K562 (cell line): ENCODE results near the gene PDE6C. TPM values are rescaled to one million over a fixed set of nuclear protein-coding genes. Genes with fewer than 3 reads are reported as not detected.
A peak's percentile ranks its signal among the peaks of the same experiment; 100 is the strongest.

Experiments
- ATF1 ChIP-seq, 2 experiments: fragments of 450-650 bp in 1 of 2; IDR thresholded peaks; 2 replicates each; pipeline ENCODE4 v1.6.1; 2016; ENCODE audit warnings: missing compliant biosample characterization in 1 of 2, missing genetic modification characterization in 1 of 2
- EP300 ChIP-seq: IDR thresholded peaks from 2 replicates; pipeline ENCODE4 v1.6.1; 2012; ENCODE audit warnings: low read length, improper control_type of control experiment
- ILK ChIP-seq: fragments of 450-650 bp; IDR thresholded peaks from 2 replicates; pipeline ENCODE4 v1.6.1; 2016; ENCODE audit warnings: missing genetic modification characterization, low read depth, mild to moderate bottlenecking, missing compliant biosample characterization, moderate library complexity, borderline replicate concordance
- KLF16 ChIP-seq: IDR thresholded peaks from 2 replicates; pipeline ENCODE4 v1.6.1; 2016; ENCODE audit warnings: antibody characterized with exemption
- MAZ ChIP-seq, 2 experiments: fragments of 450-650 bp in 1 of 2; sonication (generic) in 1 of 2; formaldehyde crosslinking; IDR thresholded peaks in 1 of 2; conservative IDR thresholded peaks in 1 of 2; 2 replicates each; pipeline versions ENCODE4 v1.4.0 to v1.5.0; 2020; ENCODE audit warnings: mild to moderate bottlenecking in 1 of 2, missing genetic modification reagents in 1 of 2
- MXI1 ChIP-seq: IDR thresholded peaks from 2 replicates; pipeline ENCODE4 v1.6.1; 2011; ENCODE audit warnings: low read depth, mild to moderate bottlenecking, improper control_type of control experiment, low read length
- NCOA2 ChIP-seq, 2 experiments: fragments of 450-650 bp; IDR thresholded peaks; 2 replicates each; pipeline ENCODE4 v1.6.1; 2018; ENCODE audit warnings: mild to moderate bottlenecking in 2 of 2, moderate library complexity in 1 of 2; ENCODE audit not compliant: partially characterized antibody in 2 of 2
- NR4A1 ChIP-seq, 2 experiments: fragments of 250-450 bp in 1 of 2; fragments of 450-650 bp in 1 of 2; sonication (Bioruptor Pico) in 1 of 2; IDR thresholded peaks; 2 replicates each; pipeline versions ENCODE4 v1.4.0 to v1.6.1; 2016 to 2020; ENCODE audit warnings: mild to moderate bottlenecking in 2 of 2, missing compliant biosample characterization in 1 of 2, missing genetic modification characterization in 1 of 2, moderate library complexity in 1 of 2
- PYGO2 ChIP-seq: fragments of 450-650 bp; IDR thresholded peaks from 2 replicates; pipeline ENCODE4 v1.6.1; 2016; ENCODE audit warnings: mild to moderate bottlenecking, missing genetic modification characterization, moderate library complexity, missing compliant biosample characterization
- RBM14 ChIP-seq: fragments of 200-400 bp; formaldehyde crosslinking; IDR thresholded peaks from 2 replicates; pipeline ENCODE4 v1.6.1; 2018; ENCODE audit warnings: low read depth, mild to moderate bottlenecking, low read length, moderate library complexity, borderline replicate concordance; ENCODE audit not compliant: insufficient read depth
- SMAD1 ChIP-seq: fragments of 150-350 bp; IDR thresholded peaks from 2 replicates; pipeline ENCODE4 v1.6.1; 2014; ENCODE audit warnings: low read length, low read depth; ENCODE audit not compliant: partially characterized antibody
- SMAD4 ChIP-seq: fragments of 250-450 bp; sonication (Bioruptor Pico); conservative IDR thresholded peaks from 2 replicates; pipeline ENCODE4 v1.8.0; 2021; ENCODE audit warnings: inconsistent platforms, mild to moderate bottlenecking, moderate library complexity
- SMARCA4 ChIP-seq: fragments of 450-650 bp; IDR thresholded peaks from 2 replicates; pipeline ENCODE4 v1.6.1; 2016
- SUPT5H ChIP-seq: fragments of 450-650 bp; IDR thresholded peaks from 2 replicates; pipeline ENCODE4 v1.6.1; 2016
- ZNF121 ChIP-seq: sonication (generic); formaldehyde crosslinking; conservative IDR thresholded peaks from 2 replicates; pipeline ENCODE4 v1.8.0; 2022; ENCODE audit warnings: missing genetic modification reagents
- ZNF436 ChIP-seq: fragments of 250-450, 450-650 bp; sonication (Bioruptor Pico); formaldehyde crosslinking; IDR thresholded peaks from 2 replicates; pipeline ENCODE4 v1.7.0; 2020; ENCODE audit warnings: mild to moderate bottlenecking
- ZSCAN32 ChIP-seq: fragments of 450-650 bp; formaldehyde crosslinking; IDR thresholded peaks from 2 replicates; pipeline ENCODE4 v1.4.0; 2020; ENCODE audit warnings: mild to moderate bottlenecking, moderate library complexity
- polyA plus RNA-seq, 8 experiments: library from polyadenylated mRNA; depleted of rRNA in 4 of 8; stranded (reverse) in 5 of 8; unstranded in 3 of 8; fragments of >200 nt; fragmentation: Nextera tagmentation in 2 of 8; fragmentation: Illumina TruSeq in 1 of 8; extraction: Ambion mirVana in 2 of 8; extraction: Trizol in 1 of 8; gene quantifications; 2 replicates each; pipeline versions ENCODE4 v1.2.1 to v1.2.3, GENCODE V29; 2011 to 2014; ENCODE audit warnings: inconsistent platforms in 1 of 8, missing spikeins in 1 of 8
- total RNA-seq, 7 experiments: library from RNA; depleted of rRNA in 6 of 7; stranded (reverse); fragments of >200 nt in 6 of 7; fragmentation: Illumina TruSeq in 2 of 7; extraction: Trizol in 2 of 7; gene quantifications; 2 replicates each; pipeline versions ENCODE4 v1.2.1 to v1.2.3, GENCODE V29; 2011 to 2021; ENCODE audit warnings: low replicate concordance in 1 of 7
- TF ChIP-seq, protein P1 (sequence below): fragments of 200-800 bp; sonication (Bioruptor generic); IDR thresholded peaks from 2 replicates; pipeline ENCODE4 v1.6.1; 2017; ENCODE audit warnings: missing genetic modification characterization, missing compliant biosample characterization
- TF ChIP-seq, protein P2 (sequence below), 2 experiments: fragments of 450-650 bp in 1 of 2; sonication (generic) in 1 of 2; formaldehyde crosslinking in 1 of 2; IDR thresholded peaks in 1 of 2; conservative IDR thresholded peaks in 1 of 2; 2 replicates each; pipeline versions ENCODE4 v1.6.1 to v1.8.1; 2016 to 2023; ENCODE audit warnings: mild to moderate bottlenecking in 2 of 2, moderate library complexity in 2 of 2, inconsistent platforms in 1 of 2, missing genetic modification reagents in 1 of 2
- TF ChIP-seq, protein P3 (sequence below): sonication (generic); formaldehyde crosslinking; IDR thresholded peaks from 2 replicates; pipeline ENCODE4 v1.8.0; 2022; ENCODE audit warnings: missing genetic modification reagents, mild to moderate bottlenecking, borderline replicate concordance

The PDE6C gene
- total and polyA plus RNA-seq, 9 of the 15 experiments (the other 6 are each of a cell fraction or from before 2014, with no cell fraction given), result not detected

DNA sequence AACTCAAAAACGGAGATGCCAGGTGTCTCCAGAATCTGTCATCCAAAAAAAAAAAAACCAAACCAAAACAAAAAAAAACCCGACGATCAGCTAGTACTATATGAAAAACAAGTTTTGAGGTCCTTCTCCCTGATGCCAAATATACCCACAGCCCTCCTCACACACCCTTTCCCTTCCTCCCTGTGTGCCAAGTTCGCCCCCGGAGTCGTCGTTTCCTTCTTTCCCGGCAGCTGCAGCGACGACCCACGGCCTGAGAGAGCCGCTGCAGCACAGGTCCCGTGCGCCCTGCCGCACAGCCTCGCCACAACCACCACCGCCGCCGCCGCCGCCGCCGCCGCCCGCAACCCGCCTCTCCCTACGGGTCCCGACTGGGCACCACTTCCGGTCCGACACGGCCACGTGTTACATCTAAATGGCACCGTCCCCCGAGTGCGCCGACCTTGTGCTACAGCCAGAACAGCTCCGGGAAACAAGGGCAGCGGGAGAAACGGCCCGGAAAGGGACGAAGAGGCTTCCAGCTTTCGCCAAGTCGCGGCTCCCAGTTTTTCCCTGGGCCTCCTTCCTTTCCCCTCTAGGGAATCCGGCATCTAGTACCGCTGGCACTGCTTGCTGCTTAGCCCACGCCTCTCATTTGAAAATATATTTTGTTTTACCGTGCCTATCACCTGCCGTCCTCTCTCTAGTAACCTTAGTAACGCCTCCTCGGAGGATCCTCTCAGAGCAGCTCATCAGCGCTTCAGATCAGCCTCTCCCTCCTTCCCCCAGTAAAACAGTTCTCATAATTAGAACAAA, 90.1 kb downstream of the PDE6C start, which contains the start of gene FRA10AC1 (continued):
- TF ChIP-seq, protein P1, sequence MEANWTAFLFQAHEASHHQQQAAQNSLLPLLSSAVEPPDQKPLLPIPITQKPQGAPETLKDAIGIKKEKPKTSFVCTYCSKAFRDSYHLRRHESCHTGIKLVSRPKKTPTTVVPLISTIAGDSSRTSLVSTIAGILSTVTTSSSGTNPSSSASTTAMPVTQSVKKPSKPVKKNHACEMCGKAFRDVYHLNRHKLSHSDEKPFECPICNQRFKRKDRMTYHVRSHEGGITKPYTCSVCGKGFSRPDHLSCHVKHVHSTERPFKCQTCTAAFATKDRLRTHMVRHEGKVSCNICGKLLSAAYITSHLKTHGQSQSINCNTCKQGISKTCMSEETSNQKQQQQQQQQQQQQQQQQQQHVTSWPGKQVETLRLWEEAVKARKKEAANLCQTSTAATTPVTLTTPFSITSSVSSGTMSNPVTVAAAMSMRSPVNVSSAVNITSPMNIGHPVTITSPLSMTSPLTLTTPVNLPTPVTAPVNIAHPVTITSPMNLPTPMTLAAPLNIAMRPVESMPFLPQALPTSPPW (CRISPR knock-in tag), result peak; percentile 88
- TF ChIP-seq ATF1 (CRISPR knock-in tag; IDR thresholded peaks at IDR 0.05), result 0 out of 2 replicates have a peak, but pooled peaks have one; percentile 25
- TF ChIP-seq ATF1 (tag; IDR thresholded peaks at IDR 0.05), result peak; percentile 73
- peak; percentile 45; the same call in 1 of the 2 replicates for TF ChIP-seq EP300
- peak; percentile 69 to 80; a peak in 3 of 4 replicates for TF ChIP-seq MAZ (CRISPR knock-in tag; conservative IDR thresholded peaks at IDR 0.05 in 1 of 2, IDR thresholded peaks at IDR 0.05 in 1 of 2)
- TF ChIP-seq ZSCAN32 (CRISPR knock-in tag), result no peak
- peak; percentile 68; the same call in 1 of the 2 replicates for TF ChIP-seq SMAD4 (CRISPR knock-in tag)
- TF ChIP-seq, protein P2, sequence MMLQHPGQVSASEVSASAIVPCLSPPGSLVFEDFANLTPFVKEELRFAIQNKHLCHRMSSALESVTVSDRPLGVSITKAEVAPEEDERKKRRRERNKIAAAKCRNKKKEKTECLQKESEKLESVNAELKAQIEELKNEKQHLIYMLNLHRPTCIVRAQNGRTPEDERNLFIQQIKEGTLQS (IDR thresholded peaks at IDR 0.05), result no peak; the same call in 1 of the 2 replicates
- TF ChIP-seq, protein P2 (CRISPR knock-in tag; conservative IDR thresholded peaks at IDR 0.05), result no peak
- TF ChIP-seq SMARCA4, result peak; percentile 39; the same call in 1 of the 2 replicates
- TF ChIP-seq SMAD1, result no peak
- no peak for TF ChIP-seq NCOA2 (IDR thresholded peaks at IDR 0.05; ENCODE audit: partially characterized antibody in 2 of 2)
- no peak for TF ChIP-seq ZNF436
- TF ChIP-seq PYGO2, result no peak
- TF ChIP-seq RBM14, result no peak
- no peak for TF ChIP-seq MXI1
- TF ChIP-seq NR4A1 (CRISPR knock-in tag; IDR thresholded peaks at IDR 0.05), result no peak
- no peak for TF ChIP-seq NR4A1 (tag; IDR thresholded peaks at IDR 0.05)
- no peak for TF ChIP-seq KLF16
- TF ChIP-seq, protein P3, sequence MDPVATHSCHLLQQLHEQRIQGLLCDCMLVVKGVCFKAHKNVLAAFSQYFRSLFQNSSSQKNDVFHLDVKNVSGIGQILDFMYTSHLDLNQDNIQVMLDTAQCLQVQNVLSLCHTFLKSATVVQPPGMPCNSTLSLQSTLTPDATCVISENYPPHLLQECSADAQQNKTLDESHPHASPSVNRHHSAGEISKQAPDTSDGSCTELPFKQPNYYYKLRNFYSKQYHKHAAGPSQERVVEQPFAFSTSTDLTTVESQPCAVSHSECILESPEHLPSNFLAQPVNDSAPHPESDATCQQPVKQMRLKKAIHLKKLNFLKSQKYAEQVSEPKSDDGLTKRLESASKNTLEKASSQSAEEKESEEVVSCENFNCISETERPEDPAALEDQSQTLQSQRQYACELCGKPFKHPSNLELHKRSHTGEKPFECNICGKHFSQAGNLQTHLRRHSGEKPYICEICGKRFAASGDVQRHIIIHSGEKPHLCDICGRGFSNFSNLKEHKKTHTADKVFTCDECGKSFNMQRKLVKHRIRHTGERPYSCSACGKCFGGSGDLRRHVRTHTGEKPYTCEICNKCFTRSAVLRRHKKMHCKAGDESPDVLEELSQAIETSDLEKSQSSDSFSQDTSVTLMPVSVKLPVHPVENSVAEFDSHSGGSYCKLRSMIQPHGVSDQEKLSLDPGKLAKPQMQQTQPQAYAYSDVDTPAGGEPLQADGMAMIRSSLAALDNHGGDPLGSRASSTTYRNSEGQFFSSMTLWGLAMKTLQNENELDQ (CRISPR knock-in tag), result no peak
- no peak for TF ChIP-seq ZNF121
- no peak for TF ChIP-seq ILK (tag)
- TF ChIP-seq SUPT5H, result peak; percentile 75
